Measurements from ENCODE around the gene NAMPT. TPM values are rescaled to one million over a fixed set of nuclear protein-coding genes. Genes with fewer than 3 reads are reported as not detected.
"Not testable (repeated sequence)": the region's sequence is repeated elsewhere in the genome, so short reads cannot be mapped to it uniquely, and the experiment has no call there.

The NAMPT gene
- polyA plus RNA-seq, 3 donors: 38.4 to 62.5 (median 51.5) TPM

GRCh38 chr7:106215868-106216516, 68.8 kb downstream of the NAMPT start:
- no peak for DNase-seq (ENCODE audit: extremely low read depth in 1 of 11, low read depth in 9 of 11, low spot score in 4 of 11)

- DNase-seq (ENCODE audit: extremely low read depth in 1 of 11, low read depth in 9 of 11, low spot score in 4 of 11): not testable (repeated sequence)
Observed at GRCh38 chr7:106208944-106209343, 75.8 kb downstream of the NAMPT start.

DNA sequence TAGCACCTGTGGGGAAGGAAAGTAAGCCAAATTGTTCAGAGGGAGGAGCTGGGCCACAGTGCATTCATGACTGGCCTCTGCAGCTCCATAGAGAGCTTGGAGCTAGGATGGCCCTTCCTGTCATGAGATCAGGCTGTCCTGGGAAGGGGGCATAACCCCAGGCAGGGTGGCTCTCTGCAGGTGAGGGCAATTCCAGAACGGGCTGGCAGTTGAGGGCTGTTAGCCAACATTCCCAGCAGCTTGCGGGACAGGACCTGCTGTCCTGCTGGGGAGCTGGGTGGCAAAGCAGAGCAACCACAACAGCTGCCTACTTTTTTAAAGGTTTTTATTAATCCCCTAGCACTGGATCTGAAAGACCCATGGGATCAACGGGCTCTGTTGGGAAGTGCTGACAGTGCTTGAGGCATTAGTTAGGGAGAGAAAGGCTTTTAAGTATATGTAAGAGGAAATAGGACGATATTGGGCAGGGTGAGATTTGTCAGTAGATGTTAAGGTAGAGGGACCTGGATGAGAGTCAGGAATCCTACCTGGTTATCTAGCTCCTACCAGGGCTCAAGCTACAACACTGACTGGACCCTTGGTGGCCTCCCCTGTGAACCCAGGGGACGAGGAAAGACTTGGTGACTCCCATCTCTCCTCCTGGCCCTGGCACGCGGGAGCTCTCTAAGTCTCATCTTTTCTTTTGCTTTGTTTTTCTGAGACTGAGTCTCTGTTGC, 77.8 kb downstream of the NAMPT start:
- DNase-seq (ENCODE audit: extremely low read depth in 1 of 11, low read depth in 9 of 11, low spot score in 4 of 11): no peak

- no peak for DNase-seq (ENCODE audit: extremely low read depth in 1 of 11, low read depth in 9 of 11, low spot score in 4 of 11)
Observed at GRCh38 chr7:106205621-106206222, 79.1 kb downstream of the NAMPT start.

DNA sequence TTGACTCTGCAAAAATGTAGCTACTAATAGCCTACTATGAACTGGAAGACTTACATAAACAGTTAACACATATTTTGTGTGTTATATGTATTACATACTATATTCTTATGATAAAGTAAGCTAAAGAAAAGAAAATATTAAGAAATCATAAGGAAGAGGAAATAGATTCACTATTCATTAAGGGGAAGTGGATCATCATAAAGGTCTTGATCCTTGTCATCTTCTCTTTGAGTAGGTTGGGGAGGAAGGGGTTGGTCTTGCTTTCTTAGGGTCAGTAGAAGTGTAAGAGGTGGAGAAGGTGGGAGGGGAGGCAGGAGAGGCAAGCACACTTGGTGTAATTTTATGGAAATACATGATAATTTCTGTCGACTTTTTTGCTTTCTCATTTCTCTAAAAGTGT, 81.3 kb downstream of the NAMPT start:
- no peak for DNase-seq (ENCODE audit: extremely low read depth in 1 of 11, low read depth in 9 of 11, low spot score in 4 of 11)

GRCh38 chr7:106201164-106201563, 83.6 kb downstream of the NAMPT start:
- DNase-seq (ENCODE audit: extremely low read depth in 1 of 11, low read depth in 9 of 11, low spot score in 4 of 11): no peak

DNA sequence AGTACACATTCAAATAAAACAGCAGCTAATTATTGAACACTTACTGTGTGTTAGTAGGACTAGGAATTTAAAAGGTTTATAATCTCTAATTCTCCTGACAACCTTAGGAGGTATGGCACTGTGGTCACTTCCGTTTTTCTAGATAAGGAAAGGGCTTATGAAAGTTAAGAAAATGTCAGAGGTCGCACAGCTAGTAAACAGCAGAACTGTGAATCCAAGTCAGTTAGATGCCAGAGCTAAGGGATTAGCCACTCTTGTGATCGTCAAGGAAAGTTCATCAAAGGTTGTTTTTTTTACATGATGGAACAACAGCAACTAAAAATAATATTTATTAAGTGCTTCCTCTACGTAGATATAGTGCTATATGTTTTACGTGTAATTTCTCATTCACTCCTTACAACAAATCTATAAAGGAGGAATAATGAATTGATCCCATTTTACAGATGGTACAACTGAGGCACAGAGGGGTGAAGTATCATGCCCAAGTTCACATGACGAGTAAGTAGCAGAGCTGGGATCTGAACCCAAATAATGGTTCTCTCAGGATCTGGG, 84.9 kb downstream of the NAMPT start:
- DNase-seq (ENCODE audit: extremely low read depth in 1 of 11, low read depth in 9 of 11, low spot score in 4 of 11): no peak

- no peak for DNase-seq (ENCODE audit: extremely low read depth in 1 of 11, low read depth in 9 of 11, low spot score in 4 of 11)
Observed at GRCh38 chr7:106199024-106199423, 85.8 kb downstream of the NAMPT start.

Other genes starting within 250 kb of the NAMPT start
- 100 to 1,000 TPM; 125 to 148 (median 132) TPM for gene SYPL1, start 172.7 kb downstream of the NAMPT start, polyA plus RNA-seq (ENCODE audit: insufficient read length in 3 of 3)